ENCODE results near the gene TSKU.

DNA sequence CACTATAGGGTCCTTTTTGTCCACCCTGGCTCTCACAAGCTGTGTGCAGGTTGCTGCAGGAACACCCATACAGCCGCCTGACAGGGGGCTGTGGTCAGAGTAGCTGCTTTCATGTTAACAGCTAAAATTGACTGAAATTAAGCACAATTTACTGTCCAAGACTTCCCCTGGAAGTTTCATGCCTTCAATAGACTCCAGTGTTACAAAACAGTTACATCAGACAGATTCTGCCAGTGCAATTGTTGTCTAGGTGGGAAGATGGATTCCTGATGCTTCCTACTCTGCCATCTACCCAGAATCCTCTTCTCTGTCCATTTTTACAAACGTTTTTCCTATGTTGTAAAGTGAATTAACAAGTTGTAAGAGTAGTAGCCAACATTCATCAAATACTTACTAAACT lies 5.3 kb upstream of the TSKU start:
- TF ChIP-seq, protein P1, sequence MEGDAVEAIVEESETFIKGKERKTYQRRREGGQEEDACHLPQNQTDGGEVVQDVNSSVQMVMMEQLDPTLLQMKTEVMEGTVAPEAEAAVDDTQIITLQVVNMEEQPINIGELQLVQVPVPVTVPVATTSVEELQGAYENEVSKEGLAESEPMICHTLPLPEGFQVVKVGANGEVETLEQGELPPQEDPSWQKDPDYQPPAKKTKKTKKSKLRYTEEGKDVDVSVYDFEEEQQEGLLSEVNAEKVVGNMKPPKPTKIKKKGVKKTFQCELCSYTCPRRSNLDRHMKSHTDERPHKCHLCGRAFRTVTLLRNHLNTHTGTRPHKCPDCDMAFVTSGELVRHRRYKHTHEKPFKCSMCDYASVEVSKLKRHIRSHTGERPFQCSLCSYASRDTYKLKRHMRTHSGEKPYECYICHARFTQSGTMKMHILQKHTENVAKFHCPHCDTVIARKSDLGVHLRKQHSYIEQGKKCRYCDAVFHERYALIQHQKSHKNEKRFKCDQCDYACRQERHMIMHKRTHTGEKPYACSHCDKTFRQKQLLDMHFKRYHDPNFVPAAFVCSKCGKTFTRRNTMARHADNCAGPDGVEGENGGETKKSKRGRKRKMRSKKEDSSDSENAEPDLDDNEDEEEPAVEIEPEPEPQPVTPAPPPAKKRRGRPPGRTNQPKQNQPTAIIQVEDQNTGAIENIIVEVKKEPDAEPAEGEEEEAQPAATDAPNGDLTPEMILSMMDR (IDR thresholded peaks at IDR 0.05): no peak
- TF ChIP-seq POLR2AphosphoS5 (IDR thresholded peaks at IDR 0.05): no peak
